ENCODE measurements around the gene HRH1.
"Not testable (repeated sequence)": the region's sequence is repeated elsewhere in the genome, so short reads cannot be mapped to it uniquely, and the experiment has no call there.

Gene HRH1

DNA sequence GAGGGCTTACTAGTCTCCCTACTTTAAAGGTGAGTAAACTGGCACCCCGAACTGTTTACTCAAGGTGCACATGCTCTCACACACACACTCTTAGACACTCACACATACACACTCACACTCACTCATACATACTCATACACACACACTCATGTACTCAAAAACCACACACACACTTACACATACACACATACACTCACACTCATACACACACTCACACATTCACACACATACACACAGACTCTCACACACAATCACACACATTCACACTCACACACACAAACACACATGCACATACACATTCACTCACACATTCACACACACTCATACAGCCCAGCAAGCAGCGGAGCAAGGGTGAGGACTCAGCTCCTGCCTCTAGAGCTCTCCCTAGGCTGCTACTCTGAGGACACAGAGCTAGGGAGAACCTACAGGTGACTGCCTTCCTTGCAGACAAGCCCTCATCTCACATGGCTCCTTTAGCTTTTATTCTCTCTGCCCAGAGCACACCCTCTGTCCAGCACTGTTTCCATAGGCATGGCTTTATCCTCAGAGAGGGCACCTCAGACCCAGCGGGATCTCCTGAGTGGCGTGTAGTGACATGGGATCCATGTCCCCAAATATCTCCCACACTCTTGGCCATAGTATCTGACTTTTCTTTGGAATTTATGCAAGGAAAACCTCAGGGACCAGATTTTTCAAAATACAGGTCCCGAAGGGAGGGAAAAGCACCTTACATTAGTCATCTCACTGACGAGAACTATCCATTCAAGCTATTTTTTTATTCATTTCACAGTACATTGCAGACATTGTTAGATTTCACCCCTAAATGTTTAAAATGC, 91.8 kb downstream of the HRH1 start:
- no peak for DNase-seq

DNA sequence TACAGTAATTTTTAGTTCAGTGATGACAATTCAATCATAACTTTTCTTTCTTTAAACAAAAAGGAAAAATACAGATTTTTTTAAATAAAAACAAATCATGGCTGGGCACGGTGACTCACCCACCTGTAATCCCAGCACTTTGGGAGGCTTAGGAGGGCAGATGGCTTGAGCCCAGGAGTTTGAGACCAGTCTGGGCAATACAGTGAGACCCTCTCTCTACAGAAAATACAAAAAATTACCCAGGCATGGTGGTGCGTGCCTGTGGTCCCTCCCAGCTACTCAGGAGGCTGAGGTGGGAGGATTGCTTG, 92.3 kb downstream of the HRH1 start:
- no peak for DNase-seq

DNA sequence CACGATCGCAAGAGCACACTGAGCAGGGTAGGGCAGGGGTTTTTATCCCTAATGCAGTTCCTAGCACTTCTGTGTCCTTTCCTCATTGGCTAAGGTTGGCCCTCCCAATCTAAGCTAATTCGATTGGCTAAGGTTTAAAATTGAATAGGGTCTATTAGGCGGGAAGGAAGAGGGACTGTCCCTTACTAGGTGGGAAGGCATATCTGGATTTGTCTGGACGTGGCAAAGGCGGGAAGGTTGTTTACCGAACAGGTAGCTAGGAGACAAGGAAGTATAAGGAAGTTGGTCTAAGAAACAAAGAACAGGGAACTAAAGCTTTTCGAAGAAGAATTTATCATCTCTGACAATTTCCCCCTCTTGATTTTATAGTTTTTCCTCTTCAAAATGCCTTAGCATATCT, 93.1 kb downstream of the HRH1 start:
- no peak for DNase-seq

DNA sequence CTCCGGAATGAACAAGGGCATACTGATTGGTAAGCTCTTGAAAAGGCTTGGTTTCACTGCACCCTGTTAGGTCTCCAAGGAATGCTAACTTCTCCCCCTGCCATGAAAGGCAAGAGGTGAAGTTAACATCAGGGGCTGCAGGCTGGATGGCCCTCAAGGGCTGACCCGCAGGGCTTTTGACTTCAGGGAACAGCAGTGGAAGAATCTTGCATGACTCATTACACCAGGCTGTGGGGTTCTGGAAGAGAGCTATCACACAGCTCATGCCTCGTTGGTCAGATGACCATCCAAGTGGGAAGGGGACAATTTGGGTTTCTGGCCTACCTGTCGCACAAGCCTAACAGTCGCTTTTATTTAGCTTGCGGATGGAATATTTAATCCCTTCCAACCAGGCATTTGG, 94.3 kb downstream of the HRH1 start:
- no peak for DNase-seq

DNA sequence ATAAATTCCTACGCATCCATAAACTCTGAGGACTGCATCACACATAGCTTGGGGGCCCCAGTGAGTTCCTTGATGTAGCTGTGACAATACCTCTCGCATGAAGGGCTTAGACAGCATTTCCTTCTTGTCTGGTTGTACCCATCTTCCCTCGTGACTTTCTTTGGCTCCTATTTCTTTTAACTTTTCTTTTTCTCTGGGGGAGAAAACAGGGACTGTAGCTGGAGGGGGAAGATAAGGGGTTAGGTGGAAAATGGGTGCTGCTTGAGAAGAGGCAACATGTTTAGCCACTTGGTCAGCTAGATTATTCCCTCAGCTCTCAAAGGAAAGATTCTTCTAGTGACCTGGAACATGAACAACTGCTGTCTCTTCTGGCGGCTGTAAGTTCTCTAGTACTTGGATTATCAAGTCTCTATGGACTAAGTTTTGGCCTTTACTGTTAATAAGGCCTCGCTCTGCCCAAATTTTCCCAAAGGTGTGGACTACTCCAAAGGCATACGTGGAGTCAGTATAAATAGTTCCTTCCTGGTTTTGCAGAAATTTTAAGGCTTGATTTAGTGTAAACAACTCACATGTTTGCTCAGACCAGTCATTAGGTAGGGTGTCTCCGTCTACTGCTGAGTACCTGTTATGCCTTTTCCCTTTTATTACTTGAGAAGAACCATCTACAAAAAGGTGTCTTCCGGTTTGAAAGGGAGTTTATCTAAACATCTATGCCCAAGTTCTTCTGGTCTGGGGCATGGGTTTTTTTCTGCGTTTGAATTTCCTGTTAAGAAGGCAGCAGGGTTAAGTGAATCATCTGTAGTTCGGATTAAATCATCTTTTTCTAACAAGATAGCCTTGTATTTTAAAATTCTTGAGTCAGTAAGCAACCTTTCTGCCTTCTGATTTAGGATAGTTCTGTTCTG, 96.9 kb downstream of the HRH1 start:
- DNase-seq, result no peak

DNA sequence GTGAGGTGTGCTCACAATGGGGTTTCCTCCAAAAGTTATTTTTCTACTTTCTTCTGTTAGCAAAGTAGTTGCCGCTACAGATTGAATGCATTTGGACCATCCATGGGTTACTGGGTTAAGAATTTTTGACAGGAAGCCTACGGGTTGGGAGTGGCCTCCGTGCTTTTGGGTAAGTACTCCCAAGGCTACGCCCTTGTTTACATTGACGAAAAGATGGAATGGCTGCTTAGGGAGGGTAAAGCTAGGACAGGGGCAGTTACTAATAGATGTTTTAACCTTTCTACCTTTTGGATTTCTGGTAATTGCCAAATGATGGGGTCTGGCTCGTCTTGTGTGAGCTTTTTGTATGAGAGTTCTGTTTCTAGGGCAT, 97.5 kb downstream of the HRH1 start:
- no peak for DNase-seq

DNA sequence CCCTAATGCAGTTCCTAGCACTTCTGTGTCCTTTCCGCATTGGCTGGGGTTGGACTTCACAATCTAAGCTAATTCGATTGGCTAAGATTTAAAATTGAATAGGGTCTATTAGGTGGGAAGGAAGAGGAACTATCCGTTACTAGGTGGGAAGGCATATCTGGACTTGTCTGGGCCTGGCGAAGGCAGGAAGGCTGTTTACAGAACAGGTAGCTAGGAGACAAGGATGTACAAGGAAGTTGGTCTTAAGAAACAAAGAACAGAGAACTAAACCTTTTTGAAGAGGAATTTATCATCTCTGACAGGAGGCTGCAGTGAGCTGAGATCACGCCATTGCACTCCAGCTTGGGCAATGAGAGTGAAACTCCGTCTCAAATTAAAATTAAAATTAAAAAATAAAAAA, 100.6 kb downstream of the HRH1 start:
- DNase-seq, result no peak

DNA sequence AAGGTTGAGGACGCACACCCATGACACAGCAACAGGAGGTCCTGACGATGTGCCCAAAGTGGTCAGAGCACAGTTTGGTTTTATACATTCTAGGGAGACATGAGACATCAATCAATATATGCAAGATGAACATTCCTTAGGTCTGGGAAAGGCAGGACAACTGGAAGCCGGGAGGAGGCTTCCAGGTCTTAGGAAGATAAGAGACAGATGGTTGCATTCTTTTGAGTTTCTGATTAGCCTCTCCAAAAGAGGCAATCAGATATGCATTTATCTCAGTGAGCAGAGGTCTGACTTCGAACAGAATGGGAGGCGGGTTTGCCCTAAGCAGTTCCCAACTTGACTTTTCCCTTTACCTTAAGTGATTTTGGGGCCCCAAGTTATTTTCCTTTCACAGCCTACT, 101.2 kb downstream of the HRH1 start:
- DNase-seq, result not testable (repeated sequence)

DNA sequence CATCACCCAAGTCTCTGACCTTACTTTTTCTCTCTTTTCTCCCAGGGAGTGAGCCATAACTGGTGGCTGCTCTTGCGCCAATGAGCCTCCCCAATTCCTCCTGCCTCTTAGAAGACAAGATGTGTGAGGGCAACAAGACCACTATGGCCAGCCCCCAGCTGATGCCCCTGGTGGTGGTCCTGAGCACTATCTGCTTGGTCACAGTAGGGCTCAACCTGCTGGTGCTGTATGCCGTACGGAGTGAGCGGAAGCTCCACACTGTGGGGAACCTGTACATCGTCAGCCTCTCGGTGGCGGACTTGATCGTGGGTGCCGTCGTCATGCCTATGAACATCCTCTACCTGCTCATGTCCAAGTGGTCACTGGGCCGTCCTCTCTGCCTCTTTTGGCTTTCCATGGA, 104.7 kb downstream of the HRH1 start:
- DNase-seq, result no peak

DNA sequence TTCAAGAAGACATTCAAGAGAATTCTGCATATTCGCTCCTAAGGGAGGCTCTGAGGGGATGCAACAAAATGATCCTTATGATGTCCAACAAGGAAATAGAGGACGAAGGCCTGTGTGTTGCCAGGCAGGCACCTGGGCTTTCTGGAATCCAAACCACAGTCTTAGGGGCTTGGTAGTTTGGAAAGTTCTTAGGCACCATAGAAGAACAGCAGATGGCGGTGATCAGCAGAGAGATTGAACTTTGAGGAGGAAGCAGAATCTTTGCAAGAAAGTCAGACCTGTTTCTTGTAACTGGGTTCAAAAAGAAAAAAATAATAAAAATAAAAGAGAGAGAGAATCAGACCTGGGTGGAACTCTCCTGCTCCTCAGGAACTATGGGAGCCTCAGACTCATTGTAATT, 106.2 kb downstream of the HRH1 start:
- DNase-seq, result no peak

DNA sequence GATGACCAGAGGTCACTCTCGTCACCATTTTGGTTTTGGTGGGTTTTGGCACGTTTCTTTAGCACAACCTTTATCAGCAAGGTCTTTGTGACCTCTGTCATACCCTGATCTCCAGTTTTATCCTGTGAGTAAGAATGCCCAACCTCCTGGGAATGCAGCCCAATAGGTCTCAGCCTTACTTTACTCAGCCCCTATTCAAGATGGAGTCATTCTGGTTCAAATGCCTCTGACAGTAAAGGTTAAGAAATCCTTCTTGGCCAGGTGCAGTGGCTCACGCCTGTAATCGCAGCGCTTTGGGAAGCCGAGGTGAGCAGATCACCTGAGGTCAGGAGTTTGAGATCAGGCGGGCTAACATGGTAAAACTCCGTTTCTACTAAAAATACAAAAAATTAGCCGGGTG, 114.7 kb downstream of the HRH1 start:
- DNase-seq, result no peak

DNA sequence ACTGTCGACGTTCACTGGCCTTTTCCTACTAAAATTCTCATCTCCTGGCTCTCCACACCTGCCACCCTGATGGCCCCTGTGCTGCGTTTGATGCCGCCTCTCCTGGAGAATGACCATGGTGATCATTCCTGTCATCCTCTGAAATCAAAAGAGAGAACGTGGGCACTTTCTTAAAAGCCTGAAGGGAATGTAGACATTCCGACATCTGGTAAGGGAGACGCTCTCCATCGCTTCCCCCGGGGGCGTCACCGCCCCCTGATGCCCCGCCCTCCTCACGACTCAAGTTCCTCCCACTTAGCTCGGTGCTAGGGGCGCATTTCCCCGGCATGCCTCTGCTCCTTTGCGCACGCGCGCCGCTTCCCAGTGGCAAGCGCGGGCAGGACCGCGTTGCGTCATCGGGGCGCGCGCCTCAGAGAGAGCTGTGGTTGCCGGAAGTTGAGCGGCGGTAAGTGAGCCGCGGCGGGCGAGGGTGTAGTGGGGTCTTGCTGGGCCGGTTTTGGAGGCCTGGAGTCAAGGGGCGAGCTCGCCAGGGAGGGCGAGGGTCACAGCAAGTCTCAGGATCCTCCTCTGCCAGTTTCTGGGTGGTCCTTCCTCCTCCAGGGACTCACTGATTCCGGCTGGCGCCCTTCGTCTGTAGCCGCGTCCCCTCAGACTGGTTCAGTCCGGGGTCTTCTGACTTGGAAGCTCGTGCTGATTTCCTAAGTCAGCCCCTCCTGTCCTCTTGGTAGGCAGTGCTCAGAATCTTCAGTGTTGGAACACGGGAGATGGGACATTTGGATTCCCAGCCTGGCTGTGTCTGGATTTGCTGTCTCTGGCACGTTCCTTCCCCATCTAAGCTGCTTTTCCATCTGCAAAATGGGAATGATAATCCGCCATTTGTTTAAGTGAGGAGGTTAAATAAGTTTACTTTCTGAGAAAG, 118.0 kb downstream of the HRH1 start, which contains the start of gene ATG7:
Gene ATG7, plus strand, starts transcription at position 412 of the 919 bp plus-strand sequence. CDS start 26,299 bp downstream, outside the sequence.
- DNase-seq, result peak; percentile 74 to 95

DNA sequence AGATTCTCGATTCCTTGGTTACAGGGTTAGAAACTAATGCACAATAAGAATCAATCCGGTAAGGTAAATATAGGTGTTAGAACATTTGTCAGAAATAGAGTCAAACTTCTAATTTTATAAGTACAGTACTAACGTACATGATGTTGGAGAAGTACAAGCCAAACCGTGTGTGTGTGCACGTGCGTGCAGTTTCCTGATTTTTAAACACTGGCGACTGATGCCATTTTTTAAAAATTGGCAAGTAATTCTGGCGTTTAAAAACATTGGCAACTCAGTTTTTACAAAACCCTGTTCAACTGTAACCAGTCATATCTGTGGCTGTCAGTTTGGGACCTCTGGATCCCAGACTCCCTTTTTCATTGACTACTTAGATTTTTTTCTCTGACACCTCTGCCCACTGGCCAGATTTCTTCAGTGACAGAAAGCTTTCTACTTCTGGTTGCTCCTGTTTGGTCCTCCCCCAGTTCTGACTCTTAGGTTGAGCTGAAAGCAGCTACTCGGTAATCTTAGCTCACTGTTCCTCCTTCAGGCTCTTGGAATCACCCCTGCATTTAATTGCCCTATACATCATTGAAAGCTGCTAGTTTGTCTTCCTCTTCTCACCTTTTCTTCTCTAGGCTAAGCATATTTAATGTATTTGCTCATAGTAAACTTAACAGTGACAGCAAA, 118.7 kb downstream of the HRH1 start:
- DNase-seq, result no peak

DNA sequence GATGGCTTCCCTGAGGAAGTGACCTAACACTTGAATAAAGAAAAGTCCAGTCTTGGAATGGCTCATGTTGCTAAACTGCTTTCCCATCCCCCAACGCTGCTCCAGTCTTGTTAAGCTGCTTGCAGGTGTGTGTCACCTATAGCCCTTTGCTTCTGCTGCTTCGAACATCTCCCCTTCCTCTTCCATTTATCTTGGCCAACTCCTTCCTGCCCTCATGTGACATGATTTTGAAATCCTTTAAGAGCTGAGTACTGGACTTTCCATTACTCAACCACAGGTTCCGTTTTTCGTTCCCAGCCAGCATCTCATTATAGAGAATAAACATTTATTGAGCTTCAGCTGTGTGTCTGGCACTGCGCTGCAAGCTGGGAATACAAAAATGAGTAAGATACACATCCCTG, 119.6 kb downstream of the HRH1 start:
- DNase-seq, result no peak

DNA sequence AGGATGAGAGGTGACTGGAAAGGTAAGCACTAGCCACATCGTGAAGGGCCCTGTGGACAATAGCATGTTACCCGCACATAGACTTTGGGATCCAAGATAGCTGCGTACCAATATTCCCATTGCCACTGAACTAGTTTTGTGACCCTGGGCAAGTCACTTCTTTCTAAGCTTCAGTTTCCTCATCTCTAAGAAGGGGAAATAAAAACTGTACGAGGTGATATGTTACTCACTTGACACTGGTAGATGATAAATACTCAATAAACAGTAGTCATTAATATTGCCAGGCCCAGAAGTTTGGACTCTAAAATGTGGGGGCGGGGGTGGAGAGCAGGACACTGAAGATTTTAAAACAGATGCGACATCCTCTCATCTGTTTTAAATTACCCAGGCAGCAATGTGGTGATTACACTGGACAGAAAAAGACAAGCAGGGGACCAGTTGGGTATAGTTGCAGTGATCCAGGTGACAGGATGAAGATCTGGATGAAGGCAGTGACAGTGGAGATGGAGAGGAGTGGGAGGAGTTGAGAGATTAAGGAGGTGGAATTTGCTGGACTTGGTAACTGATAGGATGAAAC, 120.4 kb downstream of the HRH1 start:
- no peak for DNase-seq

DNA sequence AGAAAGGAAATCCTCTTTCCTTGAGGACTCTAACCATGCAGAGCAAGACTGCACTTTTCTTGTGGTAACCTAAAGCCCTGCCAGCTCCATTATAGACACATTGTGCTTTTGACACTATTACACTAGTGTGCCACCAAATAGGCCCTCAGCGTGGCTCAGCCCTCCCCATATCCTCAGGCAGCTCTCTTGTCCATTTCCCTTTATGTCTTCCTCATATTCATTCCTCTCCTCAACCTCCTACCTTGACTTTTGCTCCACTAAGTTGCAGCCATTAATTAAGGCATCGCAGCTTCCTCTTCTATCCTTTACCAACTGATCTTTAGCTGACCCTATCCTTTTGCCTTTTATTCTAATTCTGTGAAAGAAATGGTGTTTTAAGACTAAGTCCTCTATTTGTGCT, 121.6 kb downstream of the HRH1 start:
- DNase-seq, result no peak

DNA sequence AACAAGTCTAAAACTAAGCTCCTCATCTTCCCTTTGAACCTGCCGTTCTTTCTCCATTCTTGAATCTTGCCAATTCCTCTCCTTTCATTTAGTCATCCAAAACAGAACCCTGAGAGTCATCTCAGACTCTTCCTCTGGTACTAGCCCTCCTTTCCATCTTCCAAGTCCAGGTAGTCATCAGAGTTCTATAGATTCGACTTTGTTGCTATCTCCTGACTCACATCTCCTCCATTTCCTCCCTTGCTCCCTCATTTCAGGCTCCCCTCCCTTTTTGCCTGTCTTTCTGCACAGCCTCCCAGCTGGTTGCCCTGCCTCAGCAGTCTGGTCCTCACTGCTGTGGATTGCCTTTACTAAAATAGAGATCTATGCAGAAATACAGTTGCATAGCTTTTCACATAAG, 122.6 kb downstream of the HRH1 start:
- DNase-seq, result no peak

DNA sequence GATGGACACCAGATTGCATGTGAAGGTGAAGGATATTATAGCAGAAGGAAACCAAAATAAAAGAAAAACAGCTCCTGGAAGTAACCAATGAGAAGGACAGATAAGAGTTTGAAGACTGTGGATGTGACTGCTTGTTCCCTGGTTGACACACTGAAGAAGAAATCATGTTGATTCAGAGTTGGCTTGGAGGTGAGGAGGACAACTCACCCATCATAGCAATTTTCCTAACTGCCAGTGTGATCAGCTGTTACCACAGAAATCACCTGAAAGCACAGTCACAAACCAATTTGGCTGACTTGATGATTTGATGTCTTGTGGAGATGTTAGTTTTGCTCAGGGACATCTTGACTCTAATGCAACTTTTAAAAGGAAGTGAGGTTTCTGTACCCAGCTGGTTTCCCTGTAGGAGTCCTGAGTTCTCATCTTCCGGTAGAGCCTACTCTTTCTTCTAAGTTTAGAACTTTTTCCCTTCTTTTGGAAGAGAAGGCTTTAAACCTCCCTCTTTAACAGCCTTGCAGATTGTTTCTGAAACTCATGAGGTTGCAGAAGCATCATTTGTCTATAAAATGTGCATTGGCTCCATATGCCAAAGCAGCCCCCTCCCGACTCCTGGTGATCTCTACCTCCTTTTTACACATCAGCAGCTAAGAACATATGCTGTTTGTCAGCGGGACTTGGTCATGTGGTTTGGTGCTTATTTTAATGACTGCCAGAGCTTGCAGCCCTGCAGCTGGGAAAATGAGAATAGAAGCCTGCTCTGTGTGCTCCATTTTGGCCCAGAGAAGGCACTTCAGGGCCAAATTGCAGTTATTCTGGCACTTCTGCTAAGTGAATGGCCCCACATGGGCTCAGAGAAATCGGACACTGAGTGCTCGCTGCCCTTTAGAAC, 128.2 kb downstream of the HRH1 start:
- DNase-seq, result peak; percentile 8 to 51

DNA sequence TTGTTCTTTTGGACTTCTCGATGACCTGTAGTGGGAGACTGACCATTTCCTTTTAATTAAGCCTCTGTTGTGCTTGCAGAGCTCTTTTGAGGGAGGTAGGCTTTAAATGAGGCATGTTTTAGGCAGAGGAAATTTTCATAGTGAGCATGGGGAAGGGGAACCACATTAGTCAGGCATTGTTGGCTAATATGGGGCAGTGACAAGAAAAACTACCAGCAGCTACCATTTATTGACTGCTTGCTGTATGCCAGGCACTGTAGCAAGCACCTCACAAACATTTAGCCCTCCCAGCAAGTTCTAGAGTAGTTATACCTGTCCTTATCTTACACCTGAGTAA, 128.8 kb downstream of the HRH1 start:
- DNase-seq, result no peak

DNA sequence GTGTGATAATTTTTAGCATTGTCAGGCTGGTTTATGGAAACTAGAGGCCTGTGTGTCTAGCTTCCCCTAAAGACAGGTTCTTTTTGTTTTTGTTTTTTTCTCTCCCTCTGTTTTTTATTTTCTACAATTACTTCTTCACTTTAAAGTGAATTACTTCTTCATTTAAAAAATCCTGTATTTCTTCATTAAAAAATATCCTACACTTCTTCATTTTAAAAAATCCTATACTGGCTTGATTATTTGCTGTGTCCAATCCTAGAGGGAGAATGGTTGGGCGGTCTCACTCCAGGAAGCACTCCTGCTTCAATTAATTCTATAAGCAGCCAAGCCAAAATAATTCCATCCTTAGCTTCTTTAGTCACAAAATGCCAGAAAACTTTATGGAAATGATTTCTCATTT, 129.7 kb downstream of the HRH1 start:
- DNase-seq, result no peak

DNA sequence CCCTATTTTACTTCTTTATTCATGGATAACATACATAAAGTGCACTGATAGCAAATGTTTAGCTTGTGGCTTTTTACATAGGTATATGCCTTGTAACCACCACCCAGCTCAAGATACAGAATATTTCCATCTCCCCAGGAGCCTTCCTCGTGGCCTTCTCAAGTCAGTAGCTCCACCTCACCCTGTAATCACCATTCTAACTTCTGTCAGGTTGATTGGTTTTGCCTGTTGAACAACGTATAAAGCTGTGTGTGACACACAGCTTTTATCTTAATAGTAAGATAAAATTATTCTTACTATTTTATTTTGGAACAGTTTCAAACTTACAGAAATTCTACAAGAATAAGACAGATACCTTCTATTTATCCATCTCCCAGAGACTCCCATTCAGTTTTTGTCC, 131.2 kb downstream of the HRH1 start:
- DNase-seq, result no peak
